ENCODE measurements around the gene MRNIP. TPM values are rescaled to one million over a fixed set of nuclear protein-coding genes. Genes with fewer than 3 reads are reported as not detected.

Gene MRNIP
- total RNA-seq, 4 donors from 2014 or later = 6.9 to 21.9 (median 10.7) TPM

DNA sequence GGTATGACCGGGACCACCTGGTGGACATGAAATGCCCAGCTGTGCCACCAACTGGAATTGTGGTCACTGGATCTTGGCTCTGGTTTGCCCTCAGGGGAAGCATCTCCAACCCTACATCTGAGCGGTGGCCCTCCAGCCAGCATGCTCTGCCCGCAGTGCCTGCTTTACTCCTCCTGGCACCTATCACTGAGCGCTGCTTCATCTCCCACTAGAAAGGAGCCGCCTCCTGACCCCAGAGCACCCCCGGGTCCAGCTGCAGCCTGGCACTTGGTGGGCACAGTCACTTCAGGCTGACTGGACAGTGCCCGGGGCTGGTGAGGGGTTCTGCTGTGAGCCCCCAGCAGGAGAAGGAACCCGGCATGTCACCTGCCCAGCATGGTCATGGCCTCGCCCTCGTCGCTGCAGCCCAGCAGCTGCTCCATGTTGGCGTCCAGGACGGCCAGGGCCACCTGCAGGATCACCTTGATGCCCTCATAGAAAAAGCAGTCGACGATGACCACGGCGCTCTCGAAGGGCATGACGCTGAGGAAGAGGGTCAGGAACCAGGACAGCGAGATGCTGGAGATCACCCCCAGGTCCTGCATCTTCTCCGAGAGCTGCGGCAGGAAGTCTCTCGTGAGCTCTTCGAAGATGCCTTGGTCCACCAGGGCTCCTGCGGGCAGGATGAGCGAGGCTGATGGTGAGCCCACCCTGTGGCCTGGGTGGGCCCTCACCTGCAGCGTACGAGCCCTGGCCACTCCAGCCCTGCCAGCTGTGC is 16.1 kb upstream of the MRNIP start:
- Histone ChIP-seq H3K27ac (no peak overlapping the region), H3K9me3 (no peaks in the 10 kb centered on the region), H3K4me1 (no peaks in the 10 kb centered on the region), H3K27me3 (no peaks in the 10 kb centered on the region), H3K4me3 (no peak overlapping the region), H3K36me3 (peaks cover 45 to 100% (median 49%) of the 10 kb centered on the region in 3 donors)
- TF ChIP-seq, protein P1, sequence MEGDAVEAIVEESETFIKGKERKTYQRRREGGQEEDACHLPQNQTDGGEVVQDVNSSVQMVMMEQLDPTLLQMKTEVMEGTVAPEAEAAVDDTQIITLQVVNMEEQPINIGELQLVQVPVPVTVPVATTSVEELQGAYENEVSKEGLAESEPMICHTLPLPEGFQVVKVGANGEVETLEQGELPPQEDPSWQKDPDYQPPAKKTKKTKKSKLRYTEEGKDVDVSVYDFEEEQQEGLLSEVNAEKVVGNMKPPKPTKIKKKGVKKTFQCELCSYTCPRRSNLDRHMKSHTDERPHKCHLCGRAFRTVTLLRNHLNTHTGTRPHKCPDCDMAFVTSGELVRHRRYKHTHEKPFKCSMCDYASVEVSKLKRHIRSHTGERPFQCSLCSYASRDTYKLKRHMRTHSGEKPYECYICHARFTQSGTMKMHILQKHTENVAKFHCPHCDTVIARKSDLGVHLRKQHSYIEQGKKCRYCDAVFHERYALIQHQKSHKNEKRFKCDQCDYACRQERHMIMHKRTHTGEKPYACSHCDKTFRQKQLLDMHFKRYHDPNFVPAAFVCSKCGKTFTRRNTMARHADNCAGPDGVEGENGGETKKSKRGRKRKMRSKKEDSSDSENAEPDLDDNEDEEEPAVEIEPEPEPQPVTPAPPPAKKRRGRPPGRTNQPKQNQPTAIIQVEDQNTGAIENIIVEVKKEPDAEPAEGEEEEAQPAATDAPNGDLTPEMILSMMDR (IDR thresholded peaks at IDR 0.05) = no peak
- no peak for TF ChIP-seq POLR2A (IDR thresholded peaks at IDR 0.05)
- intact Hi-C loops (cut with DNase I) = no loop called here
- WGBS, 2 donors = 71 to 92% methylated on average over 1 to 8 of the region's 28 CpGs
- DNase-seq = no peak

DNA sequence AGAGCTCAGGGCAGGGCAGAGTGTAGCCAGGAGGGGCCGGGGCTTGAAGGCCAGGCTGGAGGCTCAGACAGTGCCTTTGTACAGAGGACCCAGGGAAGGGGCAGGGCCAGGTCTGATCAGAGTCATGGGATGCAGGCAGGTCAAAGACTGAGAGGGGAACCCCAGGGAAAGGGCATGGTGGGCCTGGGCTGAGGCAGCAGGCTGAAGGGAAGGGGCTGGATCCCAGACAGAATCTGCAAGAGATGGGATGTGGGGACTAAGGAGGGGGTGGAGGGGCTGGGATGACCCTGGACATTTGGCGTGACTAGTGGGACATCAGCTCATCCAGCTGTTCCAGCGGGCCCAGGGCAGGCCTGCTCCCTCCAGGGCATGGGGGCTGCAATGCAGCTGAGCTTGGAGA is 15.5 kb upstream of the MRNIP start:
- Histone ChIP-seq H3K4me3 (no peak overlapping the region), H3K4me1 (no peaks in the 10 kb centered on the region), H3K27me3 (no peaks in the 10 kb centered on the region), H3K36me3 (peaks cover 43 to 100% (median 48%) of the 10 kb centered on the region in 3 donors), H3K27ac (no peak overlapping the region), H3K9me3 (no peaks in the 10 kb centered on the region)
- WGBS, 2 donors = 100% methylated on average over 1 to 2 of the region's 3 CpGs
- DNase-seq = no peak
- TF ChIP-seq POLR2A (IDR thresholded peaks at IDR 0.05) = no peak
- TF ChIP-seq, protein P1 (IDR thresholded peaks at IDR 0.05) = no peak
- intact Hi-C loops (cut with DNase I) = no loop called here

DNA sequence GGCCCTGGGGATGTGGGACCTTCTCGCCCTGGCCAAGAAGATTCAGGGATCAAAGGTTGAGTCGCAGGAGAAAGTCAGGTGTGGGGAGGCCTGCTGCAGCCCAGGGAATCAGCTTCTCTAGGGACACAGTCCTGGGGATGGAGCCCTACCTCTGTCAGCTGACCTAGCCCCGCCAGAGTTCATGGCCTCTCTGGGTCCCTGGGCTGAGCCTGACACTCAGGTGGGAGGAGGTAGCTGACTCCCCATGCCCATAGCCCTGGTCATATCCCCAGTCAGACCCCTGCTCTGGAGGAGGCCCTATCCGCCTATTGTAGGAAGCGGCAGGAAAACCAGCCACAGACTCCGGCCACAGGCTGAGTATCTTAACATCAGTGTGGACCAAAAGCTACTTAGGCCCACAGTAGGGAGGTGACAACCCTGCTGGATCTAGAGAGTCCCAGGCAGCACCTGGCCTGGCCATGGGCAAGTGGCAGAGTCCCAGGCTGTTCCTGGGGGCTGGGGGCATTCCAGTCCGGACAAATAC is 15.0 kb upstream of the MRNIP start:
- H3K27me3 ChIP-seq = no peaks in the 10 kb centered on the region
- H3K4me1 ChIP-seq = no peaks in the 10 kb centered on the region
- TF ChIP-seq, protein P1 (IDR thresholded peaks at IDR 0.05) = no peak
- TF ChIP-seq POLR2A (IDR thresholded peaks at IDR 0.05) = no peak
- 100% methylated on average over 2 of the region's 7 CpGs; no CpG with 5 or more reads in 1 of the 2 donors for WGBS, 2 donors
- intact Hi-C loops (cut with DNase I) = no loop called here
- H3K9me3 ChIP-seq = no peaks in the 10 kb centered on the region
- DNase-seq = no peak
- no peak overlapping the region for H3K4me3 ChIP-seq
- H3K27ac ChIP-seq = no peak overlapping the region
- peaks cover 42 to 100% (median 43%) of the 10 kb centered on the region in 3 donors for H3K36me3 ChIP-seq

DNA sequence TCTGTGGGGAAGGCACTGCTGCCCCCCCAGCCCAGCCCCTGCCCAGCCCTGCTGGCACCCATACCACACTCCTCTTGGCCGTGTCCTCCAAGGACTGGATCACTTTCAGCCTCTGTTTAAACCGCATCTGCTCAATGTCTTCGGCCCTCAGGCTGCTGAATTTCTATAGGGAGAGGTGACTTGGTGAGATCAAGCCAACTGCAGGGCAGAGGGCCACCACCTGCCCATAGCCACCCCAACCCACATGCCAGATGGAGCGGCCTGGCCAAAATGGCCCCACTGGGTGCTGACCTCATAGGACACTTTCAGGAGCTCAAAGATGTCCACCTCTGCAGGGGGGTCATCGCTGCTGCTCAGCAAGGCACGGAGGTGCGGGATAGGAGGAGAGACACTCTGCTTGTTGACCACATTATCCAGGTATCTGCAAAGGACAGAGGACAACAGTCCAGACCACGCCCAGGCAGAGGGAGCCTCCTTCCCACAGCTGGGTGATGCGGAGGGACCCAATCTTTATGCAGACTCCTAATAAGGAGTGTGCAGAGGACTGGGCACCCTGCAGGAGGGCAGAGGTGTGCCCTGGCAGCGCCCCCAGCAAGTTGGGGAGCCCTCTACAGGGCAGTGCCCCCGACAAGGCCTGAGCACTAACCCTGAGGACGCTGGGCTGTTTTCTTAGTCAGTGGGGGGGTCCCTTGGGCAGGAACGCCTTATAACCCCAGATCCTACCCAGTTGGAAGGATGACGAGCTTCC is 14.4 kb upstream of the MRNIP start:
- WGBS, 2 donors = 80 to 89% methylated on average over 1 to 7 of the region's 14 CpGs
- Histone ChIP-seq H3K27ac (no peak overlapping the region), H3K4me1 (no peaks in the 10 kb centered on the region), H3K36me3 (peaks cover 41 to 100% (median 42%) of the 10 kb centered on the region in 3 donors), H3K27me3 (no peaks in the 10 kb centered on the region), H3K9me3 (no peaks in the 10 kb centered on the region), H3K4me3 (no peak overlapping the region)
- DNase-seq = no peak
- TF ChIP-seq, protein P1 (IDR thresholded peaks at IDR 0.05) = no peak
- TF ChIP-seq POLR2A (IDR thresholded peaks at IDR 0.05) = no peak
- intact Hi-C loops (cut with DNase I) = no loop called here
